Fibroblast of lung (primary cell): ENCODE results near the gene MAML2. TPM values are rescaled to one million over a fixed set of nuclear protein-coding genes. Genes with fewer than 3 reads are reported as not detected.

Experiments used
- DNase-seq, 2 donors: peaks; one replicate each; pipeline versions ENCODE4 v3.0.0 to v3.0.0-alpha.2; 2010; ENCODE audit warnings: low read depth in 2 of 2
- H2AFZ ChIP-seq: 2 replicates; pipeline ENCODE4 v1.5.1; 2012; ENCODE audit warnings: low read length, control low read depth, inconsistent platforms
- H3K27ac ChIP-seq: 2 replicates; pipeline ENCODE4 v1.5.1; 2011; ENCODE audit warnings: low read length, control low read depth; ENCODE audit not compliant: insufficient read depth
- H3K27me3 ChIP-seq: 2 replicates; pipeline ENCODE4 v1.5.1; 2011; ENCODE audit warnings: mild to moderate bottlenecking, low read length; ENCODE audit not compliant: control insufficient read depth, insufficient read depth
- H3K36me3 ChIP-seq: 2 replicates; pipeline ENCODE4 v1.5.1; 2011; ENCODE audit warnings: low read length; ENCODE audit not compliant: control insufficient read depth, insufficient read depth
- H3K4me1 ChIP-seq: 2 replicates; pipeline ENCODE4 v1.5.1; 2011; ENCODE audit warnings: low read length; ENCODE audit not compliant: control insufficient read depth, insufficient read depth; ENCODE audit errors: extremely low read depth
- H3K4me2 ChIP-seq: 2 replicates; pipeline ENCODE4 v1.5.1; 2011; ENCODE audit warnings: low read length, control low read depth; ENCODE audit not compliant: insufficient read depth; ENCODE audit errors: extremely low read depth
- H3K4me3 ChIP-seq, 4 experiments: fragments of 200-600 bp in 1 of 4; sonication (generic) in 1 of 4; replicated peaks in 1 of 4; 2 replicates each; pipeline ENCODE4 v1.5.1; 2011 to 2016; ENCODE audit warnings: low read length in 4 of 4, low read depth in 3 of 4, mild to moderate bottlenecking in 3 of 4, control low read depth in 2 of 4, inconsistent platforms in 1 of 4, mixed read lengths in 1 of 4; ENCODE audit not compliant: insufficient read depth in 1 of 4; ENCODE audit errors: control extremely low read depth in 1 of 4
- H3K79me2 ChIP-seq: 2 replicates; pipeline ENCODE4 v1.5.1; 2012; ENCODE audit warnings: mild to moderate bottlenecking, low read length, inconsistent platforms; ENCODE audit not compliant: control insufficient read depth, insufficient read depth
- H3K9ac ChIP-seq: 2 replicates; pipeline ENCODE4 v1.5.1; 2011; ENCODE audit warnings: mild to moderate bottlenecking, low read length, control low read depth; ENCODE audit not compliant: insufficient read depth
- H3K9me3 ChIP-seq: 2 replicates; pipeline ENCODE4 v1.5.1; 2012; ENCODE audit warnings: low read depth, low read length; ENCODE audit not compliant: control insufficient read depth, insufficient read depth
- H4K20me1 ChIP-seq: 2 replicates; pipeline ENCODE4 v1.5.1; 2011; ENCODE audit warnings: low read length; ENCODE audit not compliant: control insufficient read depth, insufficient read depth; ENCODE audit errors: extremely low read depth
- CTCF ChIP-seq, 2 donors: IDR thresholded peaks in 1 of 2; conservative IDR thresholded peaks in 1 of 2; 1 replicate in 1 of 2; 2 replicates in 1 of 2; pipeline ENCODE4 v1.5.1; 2011 to 2012; ENCODE audit warnings: low read length in 2 of 2, control low read depth in 1 of 2, inconsistent platforms in 1 of 2, low read depth in 1 of 2, mild to moderate bottlenecking in 1 of 2
- EZH2 ChIP-seq: IDR thresholded peaks from 2 replicates; pipeline ENCODE4 v1.5.1; 2012; ENCODE audit warnings: low read length, control low read depth, mild to moderate bottlenecking; ENCODE audit errors: missing control alignments
- polyA plus RNA-seq, 2 donors: library from polyadenylated mRNA; depleted of rRNA in 1 of 2; stranded (reverse) in 1 of 2; unstranded in 1 of 2; fragments of >200 nt; gene quantifications; 2 replicates each; pipeline ENCODE4 v1.2.1, GENCODE V29; 2011 to 2012; ENCODE audit warnings: missing spikeins in 1 of 2
- total RNA-seq: library from RNA; depleted of rRNA; stranded (reverse); fragments of >200 nt; gene quantifications from 2 replicates; pipeline ENCODE4 v1.2.1, GENCODE V29; 2014

MAML2 gene
- total and polyA plus RNA-seq, 2 donors (not counting 1 experiment from before 2014, with no cell fraction given) = 13.0 to 19.0 TPM

DNA sequence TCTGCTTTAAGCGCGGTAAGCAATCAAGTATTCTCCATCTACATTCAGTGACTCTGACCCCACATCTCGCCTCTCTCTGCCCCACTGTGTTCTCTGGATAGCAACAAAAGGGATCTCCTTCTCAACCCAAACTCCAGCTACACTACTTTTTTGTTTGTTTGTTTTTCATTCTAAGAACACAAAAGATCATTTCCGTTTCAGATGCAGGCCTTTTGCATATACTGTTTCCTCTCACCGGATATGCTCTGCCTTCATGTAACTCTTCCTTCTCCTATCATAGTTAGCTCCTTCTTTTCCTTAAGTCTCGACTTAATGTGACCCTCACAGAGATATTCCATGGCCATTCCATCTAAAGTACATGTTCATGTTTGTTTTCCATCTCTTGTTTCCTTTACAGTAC is 239.3 kb downstream of the MAML2 start:
- H3K4me1 ChIP-seq = peaks cover 11% of the 10 kb centered on the region
- TF ChIP-seq CTCF (conservative IDR thresholded peaks at IDR 0.05 in 1 of 2, IDR thresholded peaks at IDR 0.05 in 1 of 2; ENCODE audit: low read depth in 1 of 2, low read length in 2 of 2) = no peak
- TF ChIP-seq EZH2 = no peak
- no peaks in the 10 kb centered on the region for H3K9me3 ChIP-seq
- no peak overlapping the region for H3K4me2 ChIP-seq
- H3K9ac ChIP-seq = no peak overlapping the region
- no peaks in the 10 kb centered on the region for H3K36me3 ChIP-seq
- H3K4me3 ChIP-seq = no peak overlapping the region
- DNase-seq = no peak
- peaks cover 2% of the 10 kb centered on the region for H3K79me2 ChIP-seq
- no peaks in the 10 kb centered on the region for H3K27me3 ChIP-seq
- H3K27ac ChIP-seq = peak overlapping the region; percentile 57
- H4K20me1 ChIP-seq = no peaks in the 10 kb centered on the region
- H2AFZ ChIP-seq = no peak overlapping the region

- Histone ChIP-seq H3K36me3 (no peaks in the 10 kb centered on the region), H3K27me3 (no peaks in the 10 kb centered on the region), H3K4me1 (peaks cover 17% of the 10 kb centered on the region), H3K9me3 (no peaks in the 10 kb centered on the region), H3K27ac (peak overlapping the region; percentile 57), H3K9ac (no peak overlapping the region), H4K20me1 (no peaks in the 10 kb centered on the region), H3K4me3 (no peak overlapping the region), H3K4me2 (peak overlapping the region; percentile 6), H3K79me2 (peaks cover 2% of the 10 kb centered on the region), H2AFZ (no peak overlapping the region)
- TF ChIP-seq EZH2 (no peak), CTCF (conservative IDR thresholded peaks at IDR 0.05 in 1 of 2, IDR thresholded peaks at IDR 0.05 in 1 of 2; ENCODE audit: low read depth in 1 of 2, low read length in 2 of 2) (no peak)
- DNase-seq = no peak
Measured at GRCh38 chr11:96103102-96103501, 239.9 kb downstream of the MAML2 start.

- peaks cover 21% of the 10 kb centered on the region for H3K4me1 ChIP-seq
- H2AFZ ChIP-seq = no peak overlapping the region
- peaks cover 4% of the 10 kb centered on the region for H3K79me2 ChIP-seq
- H3K4me2 ChIP-seq = peak overlapping the region; percentile 6
- TF ChIP-seq CTCF (conservative IDR thresholded peaks at IDR 0.05 in 1 of 2, IDR thresholded peaks at IDR 0.05 in 1 of 2; ENCODE audit: low read depth in 1 of 2, low read length in 2 of 2) (no peak), EZH2 (no peak)
- H3K36me3 ChIP-seq = no peaks in the 10 kb centered on the region
- no peaks in the 10 kb centered on the region for H3K27me3 ChIP-seq
- no peak overlapping the region for H3K4me3 ChIP-seq
- peak; percentile 72 to 78 for DNase-seq
- no peak overlapping the region for H3K9ac ChIP-seq
- peak overlapping the region; percentile 57 for H3K27ac ChIP-seq
- no peaks in the 10 kb centered on the region for H3K9me3 ChIP-seq
- no peaks in the 10 kb centered on the region for H4K20me1 ChIP-seq
Measured at GRCh38 chr11:96102664-96103078, 240.3 kb downstream of the MAML2 start.
